Measurements from ENCODE around the gene CUL3.

DNA sequence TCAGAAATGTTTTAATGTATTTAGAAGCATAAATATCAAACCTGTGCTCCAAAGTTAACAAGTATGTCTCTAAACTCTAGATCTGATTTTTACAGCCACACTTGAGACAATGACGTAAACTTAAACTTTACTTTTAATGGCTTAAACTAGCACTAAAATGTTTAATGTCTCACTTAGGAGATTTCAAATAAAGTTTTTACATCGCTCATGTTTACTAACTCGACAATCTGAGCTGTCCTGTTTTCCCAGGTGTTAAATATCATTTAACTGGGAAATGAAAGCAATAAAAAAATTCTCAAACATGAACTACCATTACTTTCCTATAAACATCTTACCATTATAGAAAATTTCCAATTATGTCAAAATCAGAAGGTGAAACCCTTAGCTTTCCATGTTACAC lies 113.0 kb downstream of the CUL3 start:
- TF ChIP-seq EZH2 (IDR thresholded peaks at IDR 0.05) (no peak), POLR2AphosphoS5 (IDR thresholded peaks at IDR 0.05; ENCODE audit: borderline replicate concordance, low read depth, low read length) (no peak)

Measured in SK-N-MC (cell line).